ENCODE measurements around the gene LRRTM4.
"Not testable (repeated sequence)": the region's sequence is repeated elsewhere in the genome, so short reads cannot be mapped to it uniquely, and the experiment has no call there.

Gene LRRTM4

GRCh38 chr2:76713312-76713711, 808.9 kb downstream of the LRRTM4 start:
- no peak for DNase-seq

- DNase-seq = no peak
Measured at GRCh38 chr2:76711490-76711889, 810.7 kb downstream of the LRRTM4 start.

GRCh38 chr2:76700894-76701293, 821.3 kb downstream of the LRRTM4 start:
- no peak for DNase-seq

GRCh38 chr2:76697998-76698713, 824.0 kb downstream of the LRRTM4 start:
- DNase-seq = not testable (repeated sequence)

All from stimulated activated CD4-positive, alpha-beta T cell treated with anti-CD3 and anti-CD28 coated beads, Interleukin-15, amount 100 ng/mL, for 24 hours (primary cell).